ENCODE measurements around the gene ATPAF2.

Gene ATPAF2

GRCh38 chr17:18038861-18039534, at the start of gene ATPAF2, which contains the start of gene GID4:
Gene ATPAF2 (minus strand): TSS chr17:18039168. CDS start chr17:18039013, 155 bp downstream.
Gene GID4 (plus strand): TSS chr17:18039408. CDS start chr17:18039465, 57 bp downstream.
- peak; percentile 98 for DNase-seq

DNA sequence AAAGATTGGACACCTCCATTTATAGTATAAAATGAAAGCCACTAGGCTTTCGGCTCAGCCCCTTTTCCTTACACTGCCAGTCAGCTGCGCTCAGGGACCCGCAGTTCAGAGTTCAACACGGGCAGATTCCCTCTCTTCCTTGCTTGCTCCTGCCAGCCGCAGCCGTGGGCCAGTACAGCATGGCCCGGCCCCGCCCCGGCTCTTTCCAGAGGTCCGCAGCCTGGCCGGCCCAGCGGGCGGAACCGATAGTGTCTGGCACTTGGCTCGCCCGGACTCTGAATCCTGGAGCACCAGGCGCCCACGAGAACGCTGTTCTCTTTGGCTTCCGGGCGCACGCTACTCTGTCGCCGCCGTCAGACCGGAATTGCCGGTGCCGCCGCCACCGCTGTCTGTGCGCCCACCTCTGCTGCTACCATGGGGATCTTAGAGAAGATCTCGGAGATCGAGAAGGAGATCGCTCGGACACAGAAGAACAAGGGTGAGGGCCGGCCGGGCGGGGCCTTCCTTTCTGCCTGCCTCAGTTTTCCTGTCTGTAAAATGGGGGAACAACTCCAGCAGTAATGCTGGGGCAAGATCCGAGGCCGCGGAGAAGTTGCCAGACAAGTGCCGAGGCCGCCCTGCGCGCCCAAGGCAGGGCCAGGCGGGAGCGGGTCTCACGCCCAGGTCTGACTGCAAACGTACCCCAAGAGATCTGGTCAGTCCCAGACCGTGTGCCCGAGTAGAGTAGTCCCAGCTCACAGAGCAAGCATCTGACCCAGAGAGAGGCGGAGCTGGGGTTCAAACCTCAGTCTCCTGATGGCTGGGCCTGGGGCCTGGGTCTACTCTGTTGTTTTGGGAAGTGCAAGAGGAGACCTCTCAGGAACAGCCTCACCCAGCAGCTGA, 48.9 kb upstream of the ATPAF2 start, which contains the start of gene DRG2:
TSS of gene DRG2 (plus strand) at position 339 of the 882 bp plus-strand sequence. CDS start at position 415, 76 bp downstream.
- peak; percentile 87 for DNase-seq

- no peak for DNase-seq
These were observed 45.3 kb upstream of the ATPAF2 start for GRCh38 chr17:18084256-18084655.

- no peak for DNase-seq
These were observed 40.6 kb upstream of the ATPAF2 start for GRCh38 chr17:18079543-18079942.

GRCh38 chr17:18076936-18077335, 38.0 kb upstream of the ATPAF2 start:
- DNase-seq = no peak

GRCh38 chr17:18074566-18075272, 35.8 kb upstream of the ATPAF2 start:
- DNase-seq = no peak

- no peak for DNase-seq
These were observed 32.8 kb upstream of the ATPAF2 start for GRCh38 chr17:18071751-18072150.

DNA sequence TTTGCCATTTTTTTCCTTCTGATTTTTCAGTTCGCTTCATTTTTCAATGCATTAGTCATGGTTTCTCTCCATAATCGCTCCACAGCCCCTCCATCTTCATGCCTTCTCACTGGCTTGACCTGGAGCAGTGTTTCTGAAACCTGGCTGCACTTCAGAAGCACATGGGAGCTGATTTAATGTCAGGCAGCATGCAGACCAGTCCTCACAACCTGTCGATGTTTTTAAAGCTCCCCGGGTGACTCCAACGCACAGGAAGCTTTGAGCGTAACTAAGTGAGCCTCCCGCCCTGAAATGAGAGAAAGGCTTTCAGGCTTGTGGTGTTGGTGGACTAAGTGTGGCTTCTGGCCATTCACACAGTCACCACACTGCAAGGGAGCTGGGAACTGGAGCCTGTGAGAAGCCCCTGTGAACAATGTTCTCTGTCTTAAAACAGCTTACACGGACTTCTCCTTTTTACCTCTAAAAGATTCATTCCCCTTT, 31.9 kb upstream of the ATPAF2 start:
- DNase-seq = peak; percentile 84

DNA sequence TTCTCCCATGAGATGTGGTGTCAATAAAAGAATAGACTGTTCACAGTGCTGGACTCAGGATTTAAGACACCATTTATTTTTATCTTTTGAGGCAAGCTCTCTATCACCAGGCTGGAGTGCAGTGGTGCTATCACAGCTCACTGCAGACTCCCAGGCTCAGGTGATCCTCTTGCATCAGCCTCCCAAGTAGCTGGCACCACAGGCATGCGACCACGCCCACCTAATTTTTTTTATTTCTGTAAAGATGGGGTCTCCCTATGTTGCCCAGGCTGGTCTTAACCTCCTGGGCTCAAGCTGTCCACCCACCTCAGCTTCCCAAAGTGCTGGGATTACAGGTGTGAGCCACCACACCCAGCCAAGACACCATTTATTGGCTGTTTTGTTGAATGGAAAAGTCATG, 30.1 kb upstream of the ATPAF2 start:
- DNase-seq = no peak

DNA sequence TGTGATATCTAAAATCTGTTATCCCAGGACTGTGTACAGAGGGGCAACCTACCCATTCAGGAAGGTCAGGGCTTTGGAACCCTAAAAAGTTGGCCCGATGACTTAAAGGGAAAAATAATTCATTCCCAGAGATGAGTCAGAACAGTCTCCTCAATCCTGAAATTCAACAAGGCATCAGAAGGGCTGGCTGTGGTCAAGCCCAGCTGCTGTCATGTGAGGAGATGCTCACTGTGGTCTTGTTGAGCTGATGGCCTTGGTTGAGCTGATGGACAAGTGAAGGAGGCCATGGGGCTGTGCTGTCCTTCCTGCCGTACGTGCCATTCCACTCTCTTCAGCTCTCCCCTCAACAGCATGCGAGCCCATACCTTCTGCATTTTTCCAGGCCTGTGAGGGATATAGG, 27.9 kb upstream of the ATPAF2 start:
- no peak for DNase-seq

- DNase-seq = no peak
These were observed 26.6 kb upstream of the ATPAF2 start for GRCh38 chr17:18065546-18065945.

DNA sequence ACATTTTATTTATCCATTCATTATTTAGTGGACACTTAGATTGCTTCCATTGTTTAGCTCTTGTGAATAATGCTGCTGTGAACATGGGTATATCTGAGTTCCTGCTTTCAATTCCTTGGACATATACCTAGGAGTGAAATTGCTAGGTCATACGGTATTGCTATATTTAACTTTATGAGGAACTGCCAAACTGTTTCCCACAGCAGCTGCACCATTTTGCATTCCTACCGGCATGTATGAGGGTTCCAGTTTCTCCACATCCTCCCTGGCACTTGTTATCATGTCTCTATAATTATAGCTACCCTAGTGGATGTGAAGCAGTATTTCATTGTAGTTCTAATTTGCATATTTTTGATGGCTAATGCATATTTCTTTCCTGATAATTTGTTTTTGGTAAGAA, 25.1 kb upstream of the ATPAF2 start:
- no peak for DNase-seq

DNA sequence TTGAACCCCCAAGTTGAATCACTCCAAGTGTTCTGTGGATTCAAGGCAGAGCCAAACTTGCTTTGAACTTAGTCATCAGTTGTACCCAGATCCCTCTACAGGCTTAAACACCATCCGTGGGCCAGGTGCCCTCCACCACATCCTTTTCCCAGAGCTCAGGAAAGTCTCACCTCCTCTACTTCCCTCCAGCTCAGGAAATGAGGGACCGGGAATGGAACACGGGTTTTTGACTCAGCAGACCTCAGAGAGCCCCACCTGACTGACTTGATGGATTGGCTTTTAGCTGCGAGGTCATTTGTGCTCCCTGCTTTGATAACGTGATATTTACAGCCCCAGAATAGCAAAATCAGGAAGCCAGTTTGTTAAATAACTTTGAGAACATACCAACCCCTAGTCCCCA, 20.3 kb upstream of the ATPAF2 start:
- no peak for DNase-seq

DNA sequence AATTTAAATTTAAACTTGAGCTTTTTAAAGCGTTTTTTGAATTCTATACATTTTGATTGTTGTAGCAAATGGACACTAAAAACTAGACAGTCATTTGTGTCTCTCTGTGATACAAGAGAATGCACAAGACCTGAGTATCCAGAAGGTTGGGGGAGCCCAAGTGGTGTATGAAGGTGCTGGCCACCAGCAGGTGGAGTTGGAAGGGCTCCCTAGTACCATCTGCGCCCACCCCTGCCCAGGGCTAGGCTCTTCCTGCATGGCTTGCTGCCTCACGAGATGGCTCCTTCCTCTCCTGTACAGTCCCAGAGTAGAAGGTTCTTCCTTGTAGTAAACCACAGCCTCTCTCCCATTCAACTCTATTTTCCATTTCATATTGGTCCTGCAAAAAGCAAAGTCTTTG, 17.2 kb upstream of the ATPAF2 start:
- DNase-seq = no peak

GRCh38 chr17:18055597-18055996, 16.6 kb upstream of the ATPAF2 start:
- no peak for DNase-seq

DNA sequence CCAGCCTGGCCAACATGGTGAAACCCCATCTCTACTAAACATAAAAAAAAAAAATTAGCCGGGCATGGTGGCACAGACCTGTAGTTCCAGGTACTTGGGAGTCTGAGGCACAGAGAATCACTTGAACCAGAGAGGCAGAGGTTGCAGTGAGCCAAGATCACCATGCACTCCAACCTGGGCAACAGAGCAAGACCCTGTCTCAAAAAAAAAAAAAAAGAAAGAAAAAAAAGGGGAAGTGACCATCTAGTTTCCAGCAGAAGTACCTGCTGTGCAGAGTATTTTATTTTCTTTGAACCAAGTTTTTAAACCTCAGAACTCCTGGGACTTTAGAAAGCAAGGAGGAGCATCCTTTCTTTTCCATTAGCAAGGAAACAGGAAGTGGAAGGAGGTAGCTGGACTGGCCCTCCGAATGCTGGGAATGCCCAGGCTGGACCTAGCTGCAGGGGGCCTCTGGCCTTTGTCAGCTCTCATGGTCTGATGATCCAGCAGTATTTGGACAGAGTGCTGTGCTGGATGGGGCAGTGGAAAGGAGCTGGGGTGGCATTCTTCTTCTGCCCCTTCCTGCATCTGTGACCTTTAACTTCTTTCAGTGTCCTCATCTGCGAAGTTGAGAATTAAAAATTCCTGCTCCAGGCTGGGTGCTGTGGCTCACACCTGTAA, 6.9 kb upstream of the ATPAF2 start:
- DNase-seq = no peak

DNA sequence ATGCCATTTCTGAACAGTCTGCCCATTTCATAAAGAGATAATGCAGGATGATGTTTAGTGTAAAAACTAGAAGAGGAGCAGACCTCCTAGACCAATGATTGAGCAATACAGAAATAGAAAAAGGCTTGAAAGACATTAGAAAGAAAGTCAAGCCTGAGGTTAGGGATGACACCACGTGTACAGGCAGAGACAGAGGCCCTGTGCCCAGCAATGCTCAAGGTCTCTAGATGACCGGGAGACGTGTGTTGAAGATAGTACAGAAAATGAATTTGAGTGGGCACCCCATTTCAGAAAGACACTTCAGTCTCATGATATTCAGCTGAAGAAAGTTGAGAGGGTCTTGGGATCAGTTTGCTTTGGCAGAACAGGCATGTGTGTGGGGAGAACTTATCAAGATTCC, 5.6 kb upstream of the ATPAF2 start:
- DNase-seq = no peak

DNA sequence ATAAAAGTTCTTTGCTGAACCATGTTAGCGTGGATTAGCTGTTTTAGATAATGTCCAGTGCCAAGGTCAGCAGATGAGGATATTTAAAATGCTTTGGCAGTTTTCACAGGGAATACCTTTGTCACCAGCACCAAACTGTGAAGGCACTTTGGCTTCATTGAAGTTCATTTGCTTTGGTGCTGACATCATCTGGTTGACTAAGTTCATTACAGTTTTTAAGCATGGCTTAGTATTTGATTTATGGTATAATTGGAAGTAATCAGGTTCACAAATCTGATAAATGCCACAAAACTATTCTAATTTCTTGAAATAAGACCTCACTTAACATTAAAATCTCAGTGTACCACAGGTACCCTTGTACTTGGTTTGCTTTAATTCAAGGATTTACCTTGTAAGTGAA, 4.5 kb upstream of the ATPAF2 start:
- DNase-seq = peak; percentile 17

DNA sequence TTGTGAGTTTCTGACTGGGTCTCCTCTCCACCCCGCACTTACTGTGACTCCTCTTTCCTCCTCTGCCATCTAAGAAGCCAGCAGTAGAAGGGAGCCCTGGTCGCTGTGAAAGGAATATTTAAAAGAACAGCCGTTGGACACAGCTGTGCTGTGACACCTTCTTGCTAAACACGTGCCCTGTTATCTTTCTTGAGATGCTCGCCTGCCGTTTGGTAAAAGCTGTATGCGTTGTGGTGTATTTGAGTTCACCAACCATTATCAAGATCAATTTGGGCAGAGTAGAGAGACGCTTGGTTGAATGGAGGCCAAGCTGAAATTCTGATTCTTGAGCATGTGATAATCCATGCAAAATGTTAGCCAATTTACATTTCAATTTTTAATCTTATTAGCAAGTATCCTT, 4.0 kb upstream of the ATPAF2 start:
- DNase-seq = no peak

- DNase-seq = no peak
These were observed 2.8 kb upstream of the ATPAF2 start for GRCh38 chr17:18041776-18042175.

GRCh38 chr17:18040261-18040858, 1.4 kb upstream of the ATPAF2 start:
- DNase-seq = no peak

DNA sequence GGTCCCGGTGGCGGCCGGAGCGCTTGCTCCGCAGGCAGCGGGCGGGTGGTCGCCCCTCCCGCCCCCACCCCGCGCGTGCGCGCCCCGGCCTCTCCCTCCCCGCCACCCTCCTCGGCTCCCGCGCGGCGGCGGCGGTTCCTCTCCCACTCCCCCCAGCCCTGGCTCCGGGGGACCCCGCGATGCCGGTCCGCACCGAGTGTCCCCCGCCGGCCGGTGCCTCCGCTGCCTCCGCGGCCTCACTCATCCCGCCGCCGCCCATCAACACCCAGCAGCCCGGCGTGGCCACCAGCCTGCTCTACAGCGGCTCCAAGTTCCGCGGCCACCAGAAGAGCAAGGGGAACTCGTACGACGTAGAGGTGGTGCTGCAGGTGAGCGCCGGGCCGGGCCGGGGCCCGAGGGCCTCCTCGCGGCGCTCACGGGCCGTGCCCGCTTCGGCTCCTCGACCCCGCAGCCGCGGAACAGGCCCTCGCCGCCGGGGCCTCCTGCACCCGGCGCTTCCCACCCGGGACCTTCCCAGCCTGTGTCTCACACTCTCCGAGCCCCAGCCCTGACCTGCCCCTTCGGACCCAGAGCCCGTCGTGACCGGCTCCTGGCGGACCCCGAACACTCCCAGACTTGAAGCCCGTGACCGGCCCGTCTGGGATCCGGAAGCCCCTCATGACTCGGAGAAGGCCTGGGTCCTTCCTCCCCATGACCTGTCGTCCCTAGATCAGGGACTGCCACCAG, 730 bp upstream of the ATPAF2 start:
- peak; percentile 62 for DNase-seq

All from NCI-H69 (cell line).